GM12878 (cell line): ENCODE data around the gene LRP3. TPM values are rescaled to one million over a fixed set of nuclear protein-coding genes. Genes with fewer than 3 reads are reported as not detected.

Experiments
- ATAC-seq: fragments of 200-7000 bp; cut with Tn5 transposase; 3 replicates; pipeline ENCODE4 v1.9.1; 2020; ENCODE audit warnings: mild to moderate bottlenecking, moderate library complexity
- BruUV-seq: library from RNA; stranded (reverse); fragments of 400-500 nt; replicated peaks from 2 replicates; lab custom pipeline; 2021; lab: Mats Ljungman, UMichigan
- CTCF ChIA-PET: fragments of 300-600 bp; sonication (Branson Sonifier 250); formaldehyde crosslinking; extraction: SDS; loops from one replicate; lab custom pipeline; 2021; ENCODE audit warnings: inconsistent platforms; lab: Yijun Ruan, JAX
- POLR2A ChIA-PET: fragments of 350-600 bp; formaldehyde crosslinking; extraction: SDS; loops from one replicate; lab custom pipeline; 2021; ENCODE audit warnings: inconsistent platforms; lab: Charles Lee
- RAD21 ChIA-PET: fragments of 300-600 bp; sonication (Branson Sonifier 250); formaldehyde crosslinking; loops from one replicate; lab custom pipeline; 2023; ENCODE audit warnings: antibody characterized with exemption; ENCODE audit not compliant: unreplicated experiment; lab: Charles Lee
- SMC1A ChIA-PET: fragments of 300-600 bp; sonication (Branson Sonifier 250); formaldehyde crosslinking; loops from one replicate; lab custom pipeline; 2023; ENCODE audit not compliant: unreplicated experiment, uncharacterized antibody; lab: Charles Lee
- DNase-seq: peaks from one replicate; pipeline ENCODE4 v3.0.0-alpha.2; 2011; ENCODE audit warnings: low read depth, low spot score
- FAIRE-seq: peaks from 3 replicates; lab custom pipeline; 2011; peaks lifted over from hg19 to GRCh38; lab: Jason Lieb, UNC
- H2AFZ ChIP-seq: 2 replicates; pipeline ENCODE4 v1.6.0; 2011; ENCODE audit warnings: low read depth, low read length, control low read depth; ENCODE audit not compliant: control insufficient read depth
- H3K27ac ChIP-seq: 2 replicates; pipeline ENCODE4 v1.5.1; 2011; ENCODE audit warnings: control low read depth; ENCODE audit not compliant: control insufficient read depth, insufficient read depth
- H3K27me3 ChIP-seq, 2 experiments: replicated peaks in 1 of 2; 2 replicates each; pipeline versions ENCODE4 v1.6.0 to v1.6.1; 2011; ENCODE audit warnings: low read length in 1 of 2; ENCODE audit not compliant: control insufficient read depth in 2 of 2, insufficient read depth in 2 of 2
- H3K36me3 ChIP-seq, 2 experiments: 2 replicates each; pipeline ENCODE4 v1.5.1; 2011; ENCODE audit warnings: low read length in 1 of 2; ENCODE audit not compliant: control insufficient read depth in 2 of 2, insufficient read depth in 2 of 2
- H3K4me1 ChIP-seq: 2 replicates; pipeline ENCODE4 v1.6.1; 2011; ENCODE audit warnings: mild to moderate bottlenecking, low read length, moderate library complexity, mixed read lengths; ENCODE audit not compliant: control insufficient read depth, insufficient read depth
- H3K4me2 ChIP-seq: 2 replicates; pipeline ENCODE4 v1.6.0; 2011; ENCODE audit warnings: control low read depth; ENCODE audit not compliant: control insufficient read depth, insufficient read depth
- H3K4me3 ChIP-seq: fragments of 200-600 bp; sonication (generic); 2 replicates; pipeline ENCODE4 v1.5.1; 2016
- H3K79me2 ChIP-seq: 2 replicates; pipeline ENCODE4 v1.6.0; 2011; ENCODE audit warnings: low read length; ENCODE audit not compliant: control insufficient read depth, insufficient read depth
- H3K9ac ChIP-seq: 2 replicates; pipeline ENCODE4 v1.8.0; 2011; ENCODE audit warnings: low read length, control low read depth, mixed read lengths; ENCODE audit not compliant: control insufficient read depth, insufficient read depth
- H3K9me3 ChIP-seq: replicated peaks from 3 replicates; pipeline ENCODE4 v1.5.1; 2011; ENCODE audit warnings: mild to moderate bottlenecking, low read length; ENCODE audit not compliant: control insufficient read depth, insufficient read depth
- H4K20me1 ChIP-seq: 2 replicates; pipeline ENCODE4 v1.6.0; 2011; ENCODE audit not compliant: control insufficient read depth, insufficient read depth
- BCLAF1 ChIP-seq: fragments of 450-650 bp; IDR thresholded peaks from 2 replicates; pipeline ENCODE4 v1.6.1; 2017; ENCODE audit warnings: antibody characterized with exemption, mild to moderate bottlenecking, moderate library complexity
- BRCA1 ChIP-seq: IDR thresholded peaks from 2 replicates; pipeline ENCODE4 v1.6.1; 2011; ENCODE audit warnings: low read depth, low read length, improper control_type of control experiment
- EED ChIP-seq: sonication (generic); IDR thresholded peaks from 2 replicates; pipeline ENCODE4 v1.6.1; 2016; ENCODE audit warnings: antibody characterized with exemption, low read depth
- EP300 ChIP-seq, 2 experiments: fragments of 150-350 bp in 1 of 2; IDR thresholded peaks; 2 replicates each; pipeline ENCODE4 v1.6.1; 2011 to 2012; ENCODE audit warnings: low read depth in 2 of 2, low read length in 2 of 2, borderline replicate concordance in 1 of 2, improper control_type of control experiment in 1 of 2, inconsistent platforms in 1 of 2; ENCODE audit not compliant: control insufficient read depth in 1 of 2
- GABPA ChIP-seq: IDR thresholded peaks from 2 replicates; pipeline ENCODE4 v1.6.1; 2014; ENCODE audit warnings: antibody characterized with exemption, low read depth, mild to moderate bottlenecking, inconsistent platforms
- IKZF2 ChIP-seq, 2 experiments: fragments of 450-650 bp; IDR thresholded peaks; 2 replicates each; pipeline ENCODE4 v1.6.1; 2017; ENCODE audit warnings: mild to moderate bottlenecking in 2 of 2, moderate library complexity in 2 of 2
- IRF3 ChIP-seq: fragments of 450-650 bp; IDR thresholded peaks from 2 replicates; pipeline ENCODE4 v1.6.1; 2014; ENCODE audit warnings: mild to moderate bottlenecking
- KAT2A ChIP-seq: conservative IDR thresholded peaks from 2 replicates; pipeline ENCODE4 v1.6.1; 2011; ENCODE audit warnings: low read depth, low read length; ENCODE audit not compliant: control insufficient read depth
- NFIC ChIP-seq: IDR thresholded peaks from 2 replicates; pipeline ENCODE4 v1.6.1; 2012; ENCODE audit warnings: low read depth, mild to moderate bottlenecking, inconsistent platforms, low read length, moderate library complexity
- POLR2A ChIP-seq: IDR thresholded peaks from 2 replicates; pipeline ENCODE4 v1.6.1; 2011; ENCODE audit warnings: low read depth, mild to moderate bottlenecking, low read length
- ZNF274 ChIP-seq: IDR thresholded peaks from one replicate; pipeline ENCODE4 v1.8.0; 2011; ENCODE audit not compliant: insufficient read length, insufficient read depth
- WGBS: methylation state at CpG from one replicate; pipeline ENCODE4 v1.1.6; 2016; ENCODE audit warnings: low lambda C conversion rate; ENCODE audit not compliant: insufficient replicate concordance, insufficient coverage; ENCODE audit errors: missing lambda C conversion rate; 5-methylcytosine and 5-hydroxymethylcytosine counted together
- in situ Hi-C: fragments of 300-500 bp; cut with MboI; formaldehyde crosslinking; loops from 9 replicates; pipeline ENCODE4 v1.14.3; 2018; ENCODE audit warnings: mixed read lengths
- intact Hi-C: fragments of 100-400 bp; cut with micrococcal nuclease; formaldehyde crosslinking; loops from one replicate; pipeline ENCODE4 v1.14.2; 2022; ENCODE audit not compliant: unreplicated experiment
- polyA plus RNA-seq, 11 experiments: library from polyadenylated mRNA; depleted of rRNA in 4 of 11; unstranded in 6 of 11; stranded (reverse) in 5 of 11; fragments of >200 nt; fragmentation: Nextera tagmentation in 4 of 11; fragmentation: Illumina TruSeq in 1 of 11; extraction: Ambion mirVana in 4 of 11; extraction: Trizol in 1 of 11; gene quantifications; 1 replicate in 1 of 11; 2 replicates in 10 of 11; pipeline versions ENCODE4 v1.2.1 to v1.2.3, GENCODE V29; 2011 to 2016; ENCODE audit warnings: inconsistent platforms in 2 of 11, missing spikeins in 2 of 11, low read depth in 1 of 11
- total RNA-seq, 4 experiments: library from RNA; depleted of rRNA in 3 of 4; stranded (reverse); fragments of >200 nt in 3 of 4; fragmentation: Illumina TruSeq in 1 of 4; extraction: Trizol in 1 of 4; gene quantifications; 2 replicates each; pipeline versions ENCODE4 v1.2.1 to v1.2.3, GENCODE V29; 2013 to 2021

Gene LRP3
- total and polyA plus RNA-seq, 10 of the 15 experiments (the other 5 are each of a cell fraction or from before 2014, with no cell fraction given): 0.12 to 3.2 (median 0.64) TPM; not detected in 2

GRCh38 chr19:33255781-33256180, 61.7 kb downstream of the LRP3 start:
- no peak for TF ChIP-seq NFIC
- H3K4me2 ChIP-seq: no peak overlapping the region
- ChIA-PET CTCF (no interaction called here), RAD21 (no interaction called here), SMC1A (no interaction called here), POLR2A (no interaction called here)
- ATAC-seq (no peak), DNase-seq (no peak), FAIRE-seq (no peak)
- in situ Hi-C loops (no loop called here), intact Hi-C loops (no loop called here)
- H4K20me1 ChIP-seq: no peaks in the 10 kb centered on the region
- peaks cover 2% of the 10 kb centered on the region for H3K4me1 ChIP-seq
- no peak overlapping the region for H3K27ac ChIP-seq
- 39% methylated on average over 7 of the region's 7 CpGs for WGBS
- H3K79me2 ChIP-seq: no peaks in the 10 kb centered on the region
- BruUV-seq: no TSS peak
- no peak overlapping the region for H3K9ac ChIP-seq
- no peaks in the 10 kb centered on the region for H3K36me3 ChIP-seq
- H3K9me3 ChIP-seq: no peaks in the 10 kb centered on the region
- no peaks in the 10 kb centered on the region for H3K27me3 ChIP-seq
- no peak overlapping the region for H3K4me3 ChIP-seq
- no peak overlapping the region for H2AFZ ChIP-seq

GRCh38 chr19:33256261-33256660, 62.1 kb downstream of the LRP3 start:
- POLR2A ChIA-PET: no interaction called here
- Histone ChIP-seq H3K4me2 (no peak overlapping the region), H3K4me3 (no peak overlapping the region), H3K27ac (no peak overlapping the region), H3K9me3 (no peaks in the 10 kb centered on the region), H3K36me3 (no peaks in the 10 kb centered on the region), H3K79me2 (no peaks in the 10 kb centered on the region), H3K4me1 (peaks cover 3% of the 10 kb centered on the region), H3K9ac (no peak overlapping the region), H2AFZ (no peak overlapping the region), H4K20me1 (no peaks in the 10 kb centered on the region), H3K27me3 (no peaks in the 10 kb centered on the region)
- CTCF ChIA-PET: no interaction called here
- no peak for FAIRE-seq
- in situ Hi-C loops (no loop called here), intact Hi-C loops (no loop called here)
- SMC1A ChIA-PET: no interaction called here
- WGBS: 22% methylated on average over 7 of the region's 7 CpGs
- BruUV-seq: no TSS peak
- ATAC-seq: no peak
- no peak for DNase-seq
- RAD21 ChIA-PET: no interaction called here
- TF ChIP-seq EP300 (IDR thresholded peaks at IDR 0.05; ENCODE audit: borderline replicate concordance in 1 of 2, control insufficient read depth in 1 of 2, low read depth in 2 of 2, low read length in 2 of 2) (no peak), POLR2A (no peak), IKZF2 (IDR thresholded peaks at IDR 0.05) (no peak), EED (no peak), KAT2A (no peak), ZNF274 (no peak), BCLAF1 (no peak), BRCA1 (no peak), IRF3 (no peak), GABPA (no peak)
